Panc1 (cell line): Measurements from ENCODE around the gene RBM23. TPM values are rescaled to one million over a fixed set of nuclear protein-coding genes. Genes with fewer than 3 reads are reported as not detected.

Experiments used
- ATAC-seq: fragments of 200-7000 bp; cut with Tn5 transposase; 2 replicates; pipeline ENCODE4 v1.9.1; 2020; ENCODE audit warnings: mild to moderate bottlenecking, moderate library complexity
- BruUV-seq: library from RNA; stranded (reverse); fragments of 400-500 nt; replicated peaks from 2 replicates; lab custom pipeline; 2021; lab: Mats Ljungman, UMichigan
- CTCF ChIA-PET: fragments of 300-600 bp; sonication (Branson Sonifier 250); formaldehyde crosslinking; loops from one replicate; lab custom pipeline; 2022; ENCODE audit warnings: antibody characterized with exemption; lab: Charles Lee
- POLR2A ChIA-PET: fragments of 300-600 bp; sonication (Branson Sonifier 250); formaldehyde crosslinking; loops from one replicate; lab custom pipeline; 2022; ENCODE audit warnings: antibody characterized with exemption; lab: Charles Lee
- DNase-seq: peaks from one replicate; pipeline ENCODE4 v3.0.0-alpha.2; 2010; ENCODE audit warnings: low read depth, low spot score
- H3K27ac ChIP-seq: 2 replicates; pipeline ENCODE4 v1.5.1; 2011; ENCODE audit warnings: mild to moderate bottlenecking, low read length, inconsistent platforms
- H3K27me3 ChIP-seq: fragments of 200-500 bp; sonication (Bioruptor generic); 2 replicates; pipeline ENCODE4 v1.6.0; 2014; ENCODE audit warnings: low read length, inconsistent platforms; ENCODE audit not compliant: control insufficient read depth, insufficient read depth
- H3K36me3 ChIP-seq: fragments of 200-500 bp; sonication (Bioruptor generic); 2 replicates; pipeline ENCODE4 v1.5.1; 2014; ENCODE audit warnings: inconsistent platforms, mild to moderate bottlenecking, low read length, moderate library complexity; ENCODE audit not compliant: control insufficient read depth, insufficient read depth
- H3K4me1 ChIP-seq: 2 replicates; pipeline ENCODE4 v1.5.1; 2011; ENCODE audit warnings: inconsistent platforms, mild to moderate bottlenecking, low read length, moderate library complexity; ENCODE audit not compliant: control insufficient read depth, insufficient read depth
- H3K4me3 ChIP-seq, 2 experiments: 2 replicates each; pipeline ENCODE4 v1.5.1; 2011 to 2012; ENCODE audit warnings: low read depth in 2 of 2, low read length in 2 of 2, mild to moderate bottlenecking in 2 of 2, inconsistent platforms in 1 of 2, moderate library complexity in 1 of 2
- H3K9me3 ChIP-seq: fragments of 200-500 bp; sonication (Bioruptor generic); 2 replicates; pipeline ENCODE4 v1.5.1; 2014; ENCODE audit warnings: low read depth, mild to moderate bottlenecking, inconsistent platforms, low read length, moderate library complexity; ENCODE audit not compliant: control insufficient read depth, insufficient read depth
- CTCF ChIP-seq: fragments of 450-650 bp; IDR thresholded peaks from 2 replicates; pipeline ENCODE4 v1.5.1; 2017; ENCODE audit warnings: mild to moderate bottlenecking
- POLR2AphosphoS5 ChIP-seq: IDR thresholded peaks from 2 replicates; pipeline ENCODE4 v1.6.1; 2012; ENCODE audit warnings: mild to moderate bottlenecking, low read depth, low read length, moderate library complexity
- REST ChIP-seq, 2 experiments: IDR thresholded peaks; 2 replicates each; pipeline ENCODE4 v1.6.1; 2011 to 2012; ENCODE audit warnings: low read depth in 2 of 2, control low read depth in 1 of 2, low read length in 1 of 2, mild to moderate bottlenecking in 1 of 2, moderate library complexity in 1 of 2; ENCODE audit not compliant: insufficient read depth in 1 of 2
- SIN3A ChIP-seq: IDR thresholded peaks from 2 replicates; pipeline ENCODE4 v1.6.1; 2012; ENCODE audit warnings: low read depth, mild to moderate bottlenecking, low read length, moderate library complexity, borderline replicate concordance; ENCODE audit not compliant: insufficient read depth
- TCF7L2 ChIP-seq: IDR thresholded peaks from 2 replicates; pipeline ENCODE4 v1.6.1; 2011; ENCODE audit warnings: mild to moderate bottlenecking, low read depth, low read length, inconsistent platforms
- in situ Hi-C: cut with HindIII; loops from 2 replicates; pipeline ENCODE4 v1.10.0; 2016; ENCODE audit warnings: low sequenced_read_pairs, low pct_unique_long_range_greater_than_20kb
- intact Hi-C: fragments of 100-400 bp; cut with micrococcal nuclease; formaldehyde crosslinking; loops from one replicate; pipeline ENCODE4 v1.10.0; 2022; ENCODE audit not compliant: unreplicated experiment
- total RNA-seq: library from RNA; stranded (reverse); gene quantifications from one replicate; pipeline ENCODE4 v1.2.1, GENCODE V29; 2021; ENCODE audit not compliant: unreplicated experiment

The RBM23 gene
- total RNA-seq, 1 experiment from 2014 or later, result 47.2 TPM

GRCh38 chr14:22929104-22929960, 10.4 kb upstream of the RBM23 start, which contains the start of gene PRMT5:
TSS of gene PRMT5 (minus strand) at chr14:22929376. CDS start at chr14:22929361, 15 bp downstream.
- Histone ChIP-seq H3K4me3 (peak within 1 kb of the TSS; percentile 86 to 95), H3K27me3 (no peaks in the 10 kb centered on the region), H3K9me3 (no peaks in the 10 kb centered on the region), H3K36me3 (peaks cover 10% of the 10 kb centered on the region), H3K4me1 (peaks cover 9% of the 10 kb centered on the region), H3K27ac (peak within 1 kb of the TSS; percentile 91)
- CTCF ChIA-PET, result interaction anchor here (0.5 to 1.1 kb wide), 6 partner anchors 12 to 241 kb away, joined by 3 to 5 read pairs (median 4); partner anchors contain the start of gene AJUBA
- no TSS peak for BruUV-seq
- intact Hi-C loops, result no loop called here
- DNase-seq, result peak; percentile 99
- POLR2A ChIA-PET, result interaction anchor here (1.2 kb wide), 1 partner anchor 27 kb away, joined by 4 read pairs; the partner anchor contains the start of gene HAUS4
- TF ChIP-seq TCF7L2 (no peak), SIN3A (0 out of 2 replicates have a peak, but pooled peaks have one; percentile 6), POLR2AphosphoS5 (peak; percentile 66; the same call in 1 of the 2 replicates), CTCF (no peak), REST (IDR thresholded peaks at IDR 0.05; ENCODE audit: insufficient read depth in 1 of 2, low read depth in 2 of 2, low read length in 1 of 2) (no peak)
- in situ Hi-C loops, result no loop called here
- peak; percentile 96 for ATAC-seq

- Histone ChIP-seq H3K4me1 (peaks cover 9% of the 10 kb centered on the region), H3K36me3 (peaks cover 10% of the 10 kb centered on the region), H3K27me3 (no peaks in the 10 kb centered on the region), H3K27ac (peak overlapping the region; percentile 87), H3K4me3 (peak overlapping the region; percentile 86 to 95), H3K9me3 (no peaks in the 10 kb centered on the region)
- in situ Hi-C loops (no loop called here), intact Hi-C loops (no loop called here)
- TF ChIP-seq CTCF (no peak), SIN3A (no peak), REST (IDR thresholded peaks at IDR 0.05; ENCODE audit: insufficient read depth in 1 of 2, low read depth in 2 of 2, low read length in 1 of 2) (no peak), POLR2AphosphoS5 (no peak), TCF7L2 (no peak)
- DNase-seq (no peak), ATAC-seq (no peak)
- TSS peak; percentile 88 for BruUV-seq
- CTCF ChIA-PET, result interaction anchor here (0.6 to 1.1 kb wide), 3 partner anchors 13 to 118 kb away, joined by 4 to 5 read pairs (median 5); partner anchors contain the start of gene AJUBA
- POLR2A ChIA-PET, result interaction anchor here (1.2 kb wide), 1 partner anchor 28 kb away, joined by 4 read pairs; the partner anchor contains the start of gene HAUS4
Measured at GRCh38 chr14:22928237-22929103, 9.5 kb upstream of the RBM23 start.
